Left ventricle myocardium inferior (tissue), 1 donor: Measurements from ENCODE around the gene NAV2. TPM values are rescaled to one million over a fixed set of nuclear protein-coding genes. Genes with fewer than 3 reads are reported as not detected.

Experiments
- DNase-seq: peaks from one replicate; pipeline ENCODE4 v3.0.0-alpha.2; 2020
- H3K27ac ChIP-seq: fragments of 200-600 bp; replicated peaks from 2 replicates; pipeline ENCODE4 v1.8.0; 2021
- H3K27me3 ChIP-seq: fragments of 200-600 bp; 2 replicates; pipeline ENCODE4 v1.8.0; 2021; ENCODE audit warnings: low read depth
- H3K36me3 ChIP-seq: fragments of 200-600 bp; 2 replicates; pipeline ENCODE4 v1.8.0; 2021
- H3K4me1 ChIP-seq: fragments of 200-600 bp; 2 replicates; pipeline ENCODE4 v1.8.0; 2021
- H3K4me3 ChIP-seq: fragments of 200-600 bp; 2 replicates; pipeline ENCODE4 v1.8.0; 2021; ENCODE audit warnings: mild to moderate bottlenecking, moderate library complexity
- H3K9me3 ChIP-seq: fragments of 200-600 bp; replicated peaks from 2 replicates; pipeline ENCODE4 v1.8.0; 2021
- intact Hi-C: fragments of 100-400 bp; cut with micrococcal nuclease; formaldehyde crosslinking; loops from one replicate; pipeline ENCODE4 v1.11.0; 2022
- total RNA-seq: library from RNA; stranded (reverse); fragmentation: NEBNext Ultra II Directional; extraction: Animal tissue kit (Norgen Biotek cat#: 25700); gene quantifications from one replicate; pipeline ENCODE4 v1.2.1, GENCODE V29; 2021
- TF ChIP-seq, protein P1 (sequence below): fragments of 200-600 bp; IDR thresholded peaks from 2 replicates; pipeline ENCODE4 v1.8.0; 2021; ENCODE audit warnings: antibody characterized with exemption, mild to moderate bottlenecking, borderline replicate concordance
- donor health status: DM: no; HTN: yes; CAD: no; lungs with severe emphysema.

The NAV2 gene
- total RNA-seq, 1 donor from 2014 or later, result 14.3 TPM

- H3K9me3 ChIP-seq, result no peaks in the 10 kb centered on the region
- no peak overlapping the region for H3K27ac ChIP-seq
- no peaks in the 10 kb centered on the region for H3K36me3 ChIP-seq
- intact Hi-C loops, result no loop called here
- TF ChIP-seq, protein P1, sequence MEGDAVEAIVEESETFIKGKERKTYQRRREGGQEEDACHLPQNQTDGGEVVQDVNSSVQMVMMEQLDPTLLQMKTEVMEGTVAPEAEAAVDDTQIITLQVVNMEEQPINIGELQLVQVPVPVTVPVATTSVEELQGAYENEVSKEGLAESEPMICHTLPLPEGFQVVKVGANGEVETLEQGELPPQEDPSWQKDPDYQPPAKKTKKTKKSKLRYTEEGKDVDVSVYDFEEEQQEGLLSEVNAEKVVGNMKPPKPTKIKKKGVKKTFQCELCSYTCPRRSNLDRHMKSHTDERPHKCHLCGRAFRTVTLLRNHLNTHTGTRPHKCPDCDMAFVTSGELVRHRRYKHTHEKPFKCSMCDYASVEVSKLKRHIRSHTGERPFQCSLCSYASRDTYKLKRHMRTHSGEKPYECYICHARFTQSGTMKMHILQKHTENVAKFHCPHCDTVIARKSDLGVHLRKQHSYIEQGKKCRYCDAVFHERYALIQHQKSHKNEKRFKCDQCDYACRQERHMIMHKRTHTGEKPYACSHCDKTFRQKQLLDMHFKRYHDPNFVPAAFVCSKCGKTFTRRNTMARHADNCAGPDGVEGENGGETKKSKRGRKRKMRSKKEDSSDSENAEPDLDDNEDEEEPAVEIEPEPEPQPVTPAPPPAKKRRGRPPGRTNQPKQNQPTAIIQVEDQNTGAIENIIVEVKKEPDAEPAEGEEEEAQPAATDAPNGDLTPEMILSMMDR, result no peak
- no peaks in the 10 kb centered on the region for H3K27me3 ChIP-seq
- no peak for DNase-seq
- no peak overlapping the region for H3K4me3 ChIP-seq
- H3K4me1 ChIP-seq, result peaks cover 20% of the 10 kb centered on the region
Measured at GRCh38 chr11:19961225-19961624, 248.6 kb downstream of the NAV2 start.

- Histone ChIP-seq H3K4me1 (peaks cover 11% of the 10 kb centered on the region), H3K27me3 (no peaks in the 10 kb centered on the region), H3K36me3 (no peaks in the 10 kb centered on the region), H3K4me3 (no peak overlapping the region), H3K27ac (no peak overlapping the region), H3K9me3 (no peaks in the 10 kb centered on the region)
- TF ChIP-seq, protein P1, result no peak
- DNase-seq, result no peak
- intact Hi-C loops, result no loop called here
Measured at GRCh38 chr11:19962053-19962800, 249.6 kb downstream of the NAV2 start.

- TF ChIP-seq, protein P1, result no peak
- peaks cover 5% of the 10 kb centered on the region for H3K4me1 ChIP-seq
- H3K4me3 ChIP-seq, result no peak overlapping the region
- no peak overlapping the region for H3K27ac ChIP-seq
- H3K36me3 ChIP-seq, result no peaks in the 10 kb centered on the region
- H3K9me3 ChIP-seq, result no peaks in the 10 kb centered on the region
- intact Hi-C loops, result no loop called here
- no peak for DNase-seq
- no peaks in the 10 kb centered on the region for H3K27me3 ChIP-seq
Measured at GRCh38 chr11:19962801-19963175, 250.2 kb downstream of the NAV2 start.

- no peaks in the 10 kb centered on the region for H3K9me3 ChIP-seq
- H3K36me3 ChIP-seq, result no peaks in the 10 kb centered on the region
- peaks cover 11% of the 10 kb centered on the region for H3K4me1 ChIP-seq
- H3K27me3 ChIP-seq, result no peaks in the 10 kb centered on the region
- H3K27ac ChIP-seq, result no peak overlapping the region
- H3K4me3 ChIP-seq, result no peak overlapping the region
- intact Hi-C loops, result no loop called here
- no peak for DNase-seq
- TF ChIP-seq, protein P1, result no peak
Measured at GRCh38 chr11:19963697-19964387, 251.2 kb downstream of the NAV2 start.

GRCh38 chr11:19966441-19966840 lies 253.8 kb downstream of the NAV2 start:
- no peak for DNase-seq
- Histone ChIP-seq H3K27ac (no peak overlapping the region), H3K9me3 (no peaks in the 10 kb centered on the region), H3K36me3 (no peaks in the 10 kb centered on the region), H3K4me1 (peaks cover 17% of the 10 kb centered on the region), H3K27me3 (no peaks in the 10 kb centered on the region), H3K4me3 (no peak overlapping the region)
- intact Hi-C loops, result no loop called here
- TF ChIP-seq, protein P1, result no peak
